GM23248 (cell line): Measurements from ENCODE around the gene DCLK2. TPM values are rescaled to one million over a fixed set of nuclear protein-coding genes. Genes with fewer than 3 reads are reported as not detected.

Source experiments
- DNase-seq: peaks from one replicate; pipeline ENCODE4 v3.0.0-alpha.2; 2015
- H2AFZ ChIP-seq: fragments of 200-600 bp; sonication (generic); 2 replicates; pipeline ENCODE4 v1.6.1; 2016; ENCODE audit warnings: antibody characterized with exemption
- H3F3A ChIP-seq: fragments of 200-600 bp; sonication (generic); 2 replicates; pipeline ENCODE4 v1.6.1; 2016; ENCODE audit warnings: mild to moderate bottlenecking, antibody characterized with exemption, mixed run types; ENCODE audit not compliant: insufficient read depth
- H3K27ac ChIP-seq: fragments of 200-600 bp; sonication (generic); 2 replicates; pipeline ENCODE4 v1.5.1; 2016; ENCODE audit warnings: mild to moderate bottlenecking
- H3K27me3 ChIP-seq: fragments of 200-600 bp; sonication (generic); replicated peaks from 2 replicates; pipeline ENCODE4 v1.6.1; 2016; ENCODE audit warnings: mild to moderate bottlenecking; ENCODE audit not compliant: insufficient read depth
- H3K36me3 ChIP-seq: fragments of 200-600 bp; sonication (generic); 2 replicates; pipeline ENCODE4 v1.6.1; 2016; ENCODE audit warnings: low read depth, mild to moderate bottlenecking
- H3K4me1 ChIP-seq: fragments of 200-600 bp; sonication (generic); 2 replicates; pipeline ENCODE4 v1.6.1; 2016; ENCODE audit warnings: mild to moderate bottlenecking; ENCODE audit not compliant: insufficient read depth
- H3K4me2 ChIP-seq: fragments of 200-600 bp; sonication (generic); one replicate; pipeline ENCODE4 v1.6.1; 2016; ENCODE audit warnings: mild to moderate bottlenecking; ENCODE audit not compliant: unreplicated experiment
- H3K4me3 ChIP-seq: fragments of 200-600 bp; sonication (generic); 2 replicates; pipeline ENCODE4 v1.5.1; 2016; ENCODE audit warnings: mild to moderate bottlenecking
- H3K79me2 ChIP-seq: fragments of 200-600 bp; sonication (generic); 2 replicates; pipeline ENCODE4 v1.6.1; 2016; ENCODE audit warnings: mild to moderate bottlenecking; ENCODE audit not compliant: insufficient read depth
- H3K9ac ChIP-seq: fragments of 200-600 bp; sonication (generic); 2 replicates; pipeline ENCODE4 v1.6.1; 2016; ENCODE audit warnings: mild to moderate bottlenecking
- H3K9me2 ChIP-seq: fragments of 200-600 bp; sonication (generic); 2 replicates; pipeline ENCODE4 v1.6.1; 2016; ENCODE audit warnings: mixed run types, mild to moderate bottlenecking, moderate library complexity; ENCODE audit not compliant: insufficient read depth
- H3K9me3 ChIP-seq: fragments of 200-600 bp; sonication (generic); one replicate; pipeline ENCODE4 v1.6.1; 2017; ENCODE audit warnings: low read depth
- H4K20me1 ChIP-seq: fragments of 200-600 bp; sonication (generic); 2 replicates; pipeline ENCODE4 v1.6.0; 2016; ENCODE audit not compliant: insufficient read depth
- EZH2 ChIP-seq: fragments of 200-600 bp; sonication (generic); IDR thresholded peaks from 2 replicates; pipeline ENCODE4 v1.6.1; 2018; ENCODE audit warnings: antibody characterized with exemption, mild to moderate bottlenecking; ENCODE audit not compliant: insufficient read depth, poor library complexity, severe bottlenecking
- EZH2phosphoT487 ChIP-seq: fragments of 200-600 bp; sonication (generic); IDR thresholded peaks from 2 replicates; pipeline ENCODE4 v1.6.1; 2018; ENCODE audit warnings: antibody characterized with exemption, moderate library complexity, mild to moderate bottlenecking, low read depth; ENCODE audit not compliant: insufficient read depth
- WGBS, 2 experiments: methylation state at CpG; one replicate each; pipeline ENCODE4 v1.1.6; 2015 to 2017; ENCODE audit warnings: low lambda C conversion rate in 2 of 2, low coverage in 1 of 2; ENCODE audit errors: missing lambda C conversion rate in 2 of 2; 5-methylcytosine and 5-hydroxymethylcytosine counted together
- in situ Hi-C: fragments of 300-500 bp; cut with MboI; formaldehyde crosslinking; loops from 2 replicates; pipeline ENCODE4 v1.15.0; 2020
- polyA plus RNA-seq: library from polyadenylated mRNA; unstranded; fragments of >200 nt; fragmentation: Nextera tagmentation; extraction: Ambion mirVana; gene quantifications from 2 replicates; pipeline ENCODE4 v1.2.1, GENCODE V29; 2016
- total RNA-seq: library from RNA; depleted of rRNA; stranded (reverse); fragments of >200 nt; shearing (Covaris generic); gene quantifications from 2 replicates; pipeline ENCODE4 v1.2.3, GENCODE V29; 2014

DCLK2 gene
- total and polyA plus RNA-seq, 2 experiments from 2014 or later: 1.3 to 2.9 TPM

DNA sequence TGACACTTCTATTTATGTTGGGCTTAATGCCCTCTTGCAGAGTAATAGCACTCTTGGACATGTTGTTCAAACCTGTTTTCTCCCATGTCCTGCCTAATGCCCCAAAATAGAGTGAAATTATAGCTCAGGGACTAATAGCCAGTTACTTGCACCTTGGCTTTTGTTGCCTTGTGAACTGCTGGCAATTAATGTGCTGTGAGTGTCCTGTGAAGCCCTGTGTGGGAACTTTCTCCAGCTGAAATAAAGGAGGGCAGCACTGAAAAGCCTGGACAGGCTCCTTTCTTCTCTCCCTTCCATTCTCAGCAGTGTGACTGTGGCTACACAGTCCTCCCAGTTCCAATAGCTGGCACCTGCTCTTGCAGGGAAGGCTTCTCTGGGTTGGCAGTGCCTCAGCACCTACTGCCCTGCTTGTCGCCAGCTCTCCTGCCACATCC lies 72.4 kb downstream of the DCLK2 start:
- no peak for TF ChIP-seq EZH2
- TF ChIP-seq EZH2phosphoT487: no peak
- in situ Hi-C loops: no loop called here
- Histone ChIP-seq H3K4me1 (peaks cover 30% of the 10 kb centered on the region), H3F3A (peaks cover 17% of the 10 kb centered on the region), H3K36me3 (no peaks in the 10 kb centered on the region), H3K9me2 (no peaks in the 10 kb centered on the region), H3K9me3 (no peaks in the 10 kb centered on the region), H3K27me3 (no peaks in the 10 kb centered on the region), H3K79me2 (no peaks in the 10 kb centered on the region; the same call in 1 of the 2 replicates), H3K4me2 (no peak overlapping the region), H3K9ac (no peak overlapping the region), H4K20me1 (no peaks in the 10 kb centered on the region), H3K4me3 (no peak overlapping the region), H3K27ac (no peak overlapping the region), H2AFZ (no peak overlapping the region)
- no peak for DNase-seq
- WGBS, 2 experiments: 96 to 100% methylated on average over 1 of the region's 1 CpG

DNA sequence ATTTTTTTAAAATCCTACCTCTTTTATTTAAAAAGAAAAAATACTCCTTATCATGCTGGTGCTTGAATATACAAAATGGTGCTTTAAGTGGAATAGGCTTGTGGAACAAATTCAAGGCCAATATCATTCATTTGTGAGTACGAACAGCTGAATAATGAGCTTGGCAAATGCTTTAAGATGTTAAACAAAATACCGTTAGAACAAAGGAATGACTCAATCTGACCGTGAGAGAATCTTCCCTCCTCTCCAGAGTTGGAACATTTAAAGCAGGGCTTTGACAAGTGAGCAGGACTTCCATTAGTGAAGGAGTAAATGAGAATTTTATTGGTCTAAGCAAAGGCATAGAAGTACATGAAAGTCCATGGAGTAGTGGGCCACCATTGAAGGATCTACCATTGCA lies 74.5 kb downstream of the DCLK2 start:
- Histone ChIP-seq H3F3A (0 out of 2 replicates have a peak, but pooled peaks cover 5% of the 10 kb centered on the region), H3K9me3 (no peaks in the 10 kb centered on the region), H3K27ac (peak overlapping the region; percentile 7; the same call in 1 of the 2 replicates), H3K9me2 (no peaks in the 10 kb centered on the region), H3K9ac (no peak overlapping the region), H2AFZ (no peak overlapping the region), H3K36me3 (no peaks in the 10 kb centered on the region), H3K4me2 (no peak overlapping the region), H3K27me3 (no peaks in the 10 kb centered on the region), H4K20me1 (no peaks in the 10 kb centered on the region), H3K79me2 (no peaks in the 10 kb centered on the region; the same call in 1 of the 2 replicates), H3K4me1 (peaks cover 20% of the 10 kb centered on the region), H3K4me3 (no peak overlapping the region)
- WGBS, 2 experiments: 19 to 27% methylated on average over 3 of the region's 3 CpGs
- no peak for TF ChIP-seq EZH2
- no peak for TF ChIP-seq EZH2phosphoT487
- in situ Hi-C loops: no loop called here
- DNase-seq: peak; percentile 73

DNA sequence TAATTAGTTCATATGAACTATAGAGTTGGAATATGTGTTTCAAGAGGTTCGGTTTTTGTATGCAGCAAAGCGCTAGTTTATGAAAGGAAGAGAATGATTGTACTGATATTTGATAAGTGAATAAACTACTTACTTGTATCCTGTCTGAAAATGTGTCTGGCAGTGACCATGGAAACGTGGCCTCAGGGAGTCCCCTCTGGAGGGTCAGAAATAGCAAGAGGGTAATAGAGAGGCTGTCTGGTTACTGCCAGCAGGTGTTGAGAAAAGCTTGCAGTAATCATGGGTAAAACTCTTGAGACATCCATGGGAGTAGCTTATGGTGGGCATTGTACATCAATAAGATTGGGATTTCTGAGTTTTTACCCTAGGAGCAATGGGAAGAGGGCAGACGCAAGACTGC lies 77.1 kb downstream of the DCLK2 start:
- no peak overlapping the region for H3K4me2 ChIP-seq
- H3K36me3 ChIP-seq: no peaks in the 10 kb centered on the region
- H4K20me1 ChIP-seq: no peaks in the 10 kb centered on the region
- peaks cover 11% of the 10 kb centered on the region; the same call in 1 of the 2 replicates for H3K4me1 ChIP-seq
- TF ChIP-seq EZH2phosphoT487 (no peak), EZH2 (no peak)
- no peak overlapping the region for H3K9ac ChIP-seq
- H2AFZ ChIP-seq: no peak overlapping the region
- 91 to 92% methylated on average over 4 of the region's 4 CpGs for WGBS, 2 experiments
- no peak for DNase-seq
- no peak overlapping the region for H3K4me3 ChIP-seq
- H3K79me2 ChIP-seq: no peaks in the 10 kb centered on the region; the same call in 1 of the 2 replicates
- no peaks in the 10 kb centered on the region for H3F3A ChIP-seq
- no peak overlapping the region for H3K27ac ChIP-seq
- no peaks in the 10 kb centered on the region for H3K9me2 ChIP-seq
- no peaks in the 10 kb centered on the region for H3K27me3 ChIP-seq
- in situ Hi-C loops: no loop called here
- no peaks in the 10 kb centered on the region for H3K9me3 ChIP-seq

DNA sequence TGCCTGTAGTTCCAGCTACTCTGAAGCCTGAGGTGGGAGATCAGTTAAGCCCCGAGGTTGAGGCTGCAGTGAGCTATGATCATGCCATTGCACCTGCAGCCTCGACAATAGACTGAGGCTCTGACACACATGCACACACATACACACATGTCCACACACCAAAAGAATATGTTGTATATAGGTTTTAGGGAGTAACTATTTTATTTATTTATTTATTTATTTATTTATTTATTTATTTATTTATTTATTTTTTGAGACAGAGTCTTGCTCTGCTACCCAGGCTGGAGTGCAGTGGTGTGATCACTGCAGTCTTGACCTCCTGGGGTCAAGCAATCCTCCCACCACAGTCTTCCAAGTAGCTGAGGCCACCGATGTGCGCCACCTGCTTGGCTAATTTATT lies 78.3 kb downstream of the DCLK2 start:
- in situ Hi-C loops: no loop called here
- H4K20me1 ChIP-seq: no peaks in the 10 kb centered on the region
- no peak overlapping the region for H3K4me3 ChIP-seq
- H3K9ac ChIP-seq: no peak overlapping the region
- no peak for DNase-seq
- H3K4me2 ChIP-seq: no peak overlapping the region
- no peaks in the 10 kb centered on the region for H3K27me3 ChIP-seq
- no peak overlapping the region for H3K27ac ChIP-seq
- peaks cover 11% of the 10 kb centered on the region; the same call in 1 of the 2 replicates for H3K4me1 ChIP-seq
- H3F3A ChIP-seq: no peaks in the 10 kb centered on the region
- H3K9me3 ChIP-seq: no peaks in the 10 kb centered on the region
- no peak overlapping the region for H2AFZ ChIP-seq
- H3K36me3 ChIP-seq: no peaks in the 10 kb centered on the region
- TF ChIP-seq EZH2: no peak
- TF ChIP-seq EZH2phosphoT487: no peak
- WGBS, 2 experiments: 96 to 98% methylated on average over 4 of the region's 4 CpGs
- H3K79me2 ChIP-seq: no peaks in the 10 kb centered on the region; the same call in 1 of the 2 replicates
- no peaks in the 10 kb centered on the region for H3K9me2 ChIP-seq

DNA sequence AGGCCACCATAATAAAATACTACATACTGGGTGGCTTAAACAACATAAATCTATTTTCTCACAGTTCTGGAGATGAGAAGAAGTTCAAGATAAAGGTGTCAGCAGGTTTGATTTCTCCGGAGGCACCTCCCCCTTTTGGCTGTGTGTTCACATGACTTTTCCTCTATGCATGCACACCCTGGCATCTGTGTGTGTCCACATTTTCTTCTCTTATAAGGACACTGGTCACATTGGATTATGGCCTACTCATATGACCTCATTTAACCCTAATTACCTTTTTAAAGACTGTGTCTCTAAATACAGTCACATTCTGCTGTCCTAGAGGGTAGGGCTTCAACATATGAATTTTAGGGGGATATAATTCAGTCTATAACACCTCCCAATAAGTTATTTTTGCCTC lies 79.8 kb downstream of the DCLK2 start:
- Histone ChIP-seq H3K9ac (no peak overlapping the region), H3K4me2 (no peak overlapping the region), H3K36me3 (no peaks in the 10 kb centered on the region), H3K4me1 (0 out of 2 replicates have a peak, but pooled peaks cover under 1% of the 10 kb centered on the region), H3K9me2 (no peaks in the 10 kb centered on the region), H3K9me3 (no peaks in the 10 kb centered on the region), H3K79me2 (no peaks in the 10 kb centered on the region), H3K27me3 (no peaks in the 10 kb centered on the region), H3K27ac (no peak overlapping the region), H4K20me1 (no peaks in the 10 kb centered on the region), H2AFZ (no peak overlapping the region), H3F3A (no peaks in the 10 kb centered on the region), H3K4me3 (no peak overlapping the region)
- 75 to 100% methylated on average over 1 of the region's 1 CpG for whole genome bisulfite sequencing, 2 experiments
- in situ Hi-C loops: no loop called here
- DNase-seq: no peak
- TF ChIP-seq EZH2 (no peak), EZH2phosphoT487 (no peak)
